Astrocyte of the spinal cord (primary cell): ENCODE data around the gene KCNS3.
A peak's percentile ranks its signal among the peaks of the same experiment; 100 is the strongest.

ENCODE experiments used
- DNase-seq: peaks from one replicate; pipeline ENCODE4 v3.0.0; 2011; ENCODE audit warnings: low read depth, low spot score
- H3K4me3 ChIP-seq: 2 replicates; pipeline ENCODE4 v1.5.1; 2011; ENCODE audit warnings: low read depth, mild to moderate bottlenecking, low read length, moderate library complexity
- in situ Hi-C: cut with HindIII; loops from 2 replicates; pipeline ENCODE4 v1.10.0; 2017; ENCODE audit warnings: low sequenced_read_pairs
- TF ChIP-seq, protein P1 (sequence below): IDR thresholded peaks from 2 replicates; pipeline ENCODE4 v1.5.1; 2012; ENCODE audit warnings: low read depth, mild to moderate bottlenecking, low read length, inconsistent platforms

KCNS3 gene

DNA sequence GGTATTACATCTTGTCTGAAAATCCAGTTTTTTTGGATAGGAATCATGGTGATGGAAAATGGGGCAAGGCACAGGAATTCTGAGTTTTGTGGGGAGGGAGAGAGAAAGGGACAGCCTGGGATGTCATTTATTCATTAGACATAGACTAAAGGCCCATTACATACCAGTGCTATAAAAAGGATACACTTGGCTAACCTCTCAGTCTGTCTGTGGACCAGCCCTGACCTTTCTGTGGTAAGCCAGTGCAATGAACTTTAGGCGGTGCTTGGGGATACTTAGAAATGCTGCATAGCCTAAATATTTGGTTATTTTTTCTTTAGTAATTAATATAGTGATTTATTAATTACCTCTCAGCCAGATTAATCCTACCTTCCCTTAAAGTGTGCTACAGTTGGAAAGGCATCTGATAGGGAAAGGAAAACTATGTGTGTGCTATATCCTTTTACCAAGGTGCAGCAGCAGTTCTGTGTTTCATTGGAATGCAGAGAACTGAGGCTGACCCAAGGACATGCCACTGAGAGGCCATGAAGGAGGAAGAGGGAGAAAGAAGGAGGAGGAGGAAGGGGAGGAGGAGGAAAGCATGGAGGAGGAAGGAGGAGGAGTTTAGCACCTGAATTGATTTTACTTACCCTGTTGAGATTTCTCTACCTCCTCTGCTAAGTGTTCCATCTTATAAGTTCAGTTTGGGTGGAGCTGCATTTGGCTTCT, 37.5 kb downstream of the KCNS3 start:
- DNase-seq = no peak
- in situ Hi-C loops = no loop called here
- TF ChIP-seq, protein P1, sequence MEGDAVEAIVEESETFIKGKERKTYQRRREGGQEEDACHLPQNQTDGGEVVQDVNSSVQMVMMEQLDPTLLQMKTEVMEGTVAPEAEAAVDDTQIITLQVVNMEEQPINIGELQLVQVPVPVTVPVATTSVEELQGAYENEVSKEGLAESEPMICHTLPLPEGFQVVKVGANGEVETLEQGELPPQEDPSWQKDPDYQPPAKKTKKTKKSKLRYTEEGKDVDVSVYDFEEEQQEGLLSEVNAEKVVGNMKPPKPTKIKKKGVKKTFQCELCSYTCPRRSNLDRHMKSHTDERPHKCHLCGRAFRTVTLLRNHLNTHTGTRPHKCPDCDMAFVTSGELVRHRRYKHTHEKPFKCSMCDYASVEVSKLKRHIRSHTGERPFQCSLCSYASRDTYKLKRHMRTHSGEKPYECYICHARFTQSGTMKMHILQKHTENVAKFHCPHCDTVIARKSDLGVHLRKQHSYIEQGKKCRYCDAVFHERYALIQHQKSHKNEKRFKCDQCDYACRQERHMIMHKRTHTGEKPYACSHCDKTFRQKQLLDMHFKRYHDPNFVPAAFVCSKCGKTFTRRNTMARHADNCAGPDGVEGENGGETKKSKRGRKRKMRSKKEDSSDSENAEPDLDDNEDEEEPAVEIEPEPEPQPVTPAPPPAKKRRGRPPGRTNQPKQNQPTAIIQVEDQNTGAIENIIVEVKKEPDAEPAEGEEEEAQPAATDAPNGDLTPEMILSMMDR = no peak
- no peak overlapping the region for H3K4me3 ChIP-seq

DNA sequence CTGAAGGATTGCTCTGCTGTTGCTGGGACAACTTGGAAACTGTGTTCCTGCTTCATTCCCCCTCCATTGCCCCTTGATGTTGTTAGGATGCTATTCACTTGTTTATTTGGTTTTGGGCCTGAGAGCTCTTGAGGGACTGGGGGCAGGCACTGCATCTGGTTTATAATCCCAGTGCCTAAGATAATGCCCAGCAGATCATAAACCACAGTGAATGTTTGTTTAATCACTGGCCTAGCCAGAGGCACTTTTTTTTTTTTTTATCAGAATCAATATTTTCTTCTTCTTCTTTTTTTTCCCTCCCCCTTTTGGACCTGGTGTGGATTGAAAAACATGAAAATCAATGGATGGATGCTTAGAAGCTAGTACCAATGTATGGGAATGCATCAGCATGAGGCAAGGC, 38.1 kb downstream of the KCNS3 start:
- in situ Hi-C loops = no loop called here
- DNase-seq = no peak
- TF ChIP-seq, protein P1 = no peak
- H3K4me3 ChIP-seq = no peak overlapping the region

DNA sequence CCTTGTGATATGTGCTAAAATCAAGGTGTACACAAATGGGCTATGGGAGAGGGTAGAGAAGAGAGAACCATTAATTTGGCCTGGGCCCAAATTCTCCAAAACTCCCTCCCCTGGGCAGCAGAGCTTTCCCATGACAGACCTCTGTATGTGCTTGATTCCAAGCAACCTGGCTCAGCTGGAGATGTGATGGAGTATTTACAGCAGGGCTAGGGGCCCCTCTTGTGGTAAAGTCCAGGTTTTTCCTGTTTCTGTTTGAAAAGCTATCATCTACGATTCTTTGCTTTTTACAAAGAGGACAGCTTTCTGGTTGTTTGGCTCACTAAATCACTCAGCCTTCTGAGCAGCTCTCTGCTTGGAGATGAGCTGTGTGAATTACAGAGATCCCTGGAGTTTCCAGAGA, 40.3 kb downstream of the KCNS3 start:
- TF ChIP-seq, protein P1 = peak; percentile 30
- DNase-seq = peak; percentile 24
- in situ Hi-C loops = no loop called here
- no peak overlapping the region for H3K4me3 ChIP-seq

DNA sequence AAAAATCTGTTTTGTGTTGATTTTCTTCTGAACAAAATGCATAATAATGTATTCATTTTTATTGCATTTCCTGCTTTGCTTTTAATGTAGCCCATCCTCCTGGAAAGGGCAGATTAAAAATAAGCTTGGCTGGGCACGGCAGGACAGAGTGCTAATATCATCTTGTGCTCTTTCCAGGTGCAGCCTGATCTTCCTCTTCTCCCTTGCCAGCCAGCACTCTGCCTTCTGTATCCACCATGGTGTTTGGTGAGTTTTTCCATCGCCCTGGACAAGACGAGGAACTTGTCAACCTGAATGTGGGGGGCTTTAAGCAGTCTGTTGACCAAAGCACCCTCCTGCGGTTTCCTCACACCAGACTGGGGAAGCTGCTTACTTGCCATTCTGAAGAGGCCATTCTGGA, 52.3 kb downstream of the KCNS3 start:
- in situ Hi-C loops = no loop called here
- DNase-seq = no peak
- TF ChIP-seq, protein P1 = no peak
- H3K4me3 ChIP-seq = no peak overlapping the region

DNA sequence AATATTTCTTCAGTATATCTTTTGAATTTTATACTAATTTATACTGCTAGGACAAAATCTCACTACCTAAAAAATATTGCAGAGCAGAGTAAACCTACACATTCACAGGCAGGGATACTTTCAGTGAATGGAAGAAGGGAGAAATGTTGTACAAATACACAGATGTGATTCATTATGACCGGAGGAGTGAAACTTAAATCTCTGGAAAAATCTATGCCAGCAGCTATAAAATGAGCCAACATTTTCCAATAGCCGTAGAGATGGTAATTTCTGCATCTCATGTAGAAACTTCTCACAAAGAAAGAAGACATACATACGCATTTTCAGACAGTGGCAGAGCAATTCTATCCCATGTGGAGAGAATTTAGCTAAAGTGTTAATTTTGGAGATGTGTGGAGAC, 54.8 kb downstream of the KCNS3 start:
- TF ChIP-seq, protein P1 = no peak
- no peak for DNase-seq
- in situ Hi-C loops = no loop called here
- no peak overlapping the region for H3K4me3 ChIP-seq

DNA sequence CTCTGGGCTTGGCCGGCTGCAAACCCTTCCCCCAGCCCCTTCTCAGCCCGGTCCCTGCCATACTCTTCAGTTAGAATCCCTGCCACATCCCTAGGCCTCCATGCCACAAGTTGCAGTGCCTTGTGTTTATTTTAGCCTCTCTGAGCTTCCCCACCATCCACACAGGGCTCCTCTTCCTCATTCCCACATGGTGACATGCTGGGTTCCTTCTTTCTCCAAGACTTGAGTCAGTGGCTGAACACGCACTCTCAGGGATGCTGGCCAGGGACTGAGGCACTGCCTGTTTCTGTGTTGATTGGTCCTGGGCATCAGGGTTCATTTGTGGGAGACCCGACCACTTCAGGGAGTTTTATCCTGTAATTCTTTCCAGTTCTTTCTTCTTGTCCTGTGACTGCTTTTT, 56.3 kb downstream of the KCNS3 start:
- peak; percentile 84 for DNase-seq
- H3K4me3 ChIP-seq = no peak overlapping the region
- in situ Hi-C loops = no loop called here
- TF ChIP-seq, protein P1 = no peak
